ENCODE measurements around the gene TMOD1.

DNA sequence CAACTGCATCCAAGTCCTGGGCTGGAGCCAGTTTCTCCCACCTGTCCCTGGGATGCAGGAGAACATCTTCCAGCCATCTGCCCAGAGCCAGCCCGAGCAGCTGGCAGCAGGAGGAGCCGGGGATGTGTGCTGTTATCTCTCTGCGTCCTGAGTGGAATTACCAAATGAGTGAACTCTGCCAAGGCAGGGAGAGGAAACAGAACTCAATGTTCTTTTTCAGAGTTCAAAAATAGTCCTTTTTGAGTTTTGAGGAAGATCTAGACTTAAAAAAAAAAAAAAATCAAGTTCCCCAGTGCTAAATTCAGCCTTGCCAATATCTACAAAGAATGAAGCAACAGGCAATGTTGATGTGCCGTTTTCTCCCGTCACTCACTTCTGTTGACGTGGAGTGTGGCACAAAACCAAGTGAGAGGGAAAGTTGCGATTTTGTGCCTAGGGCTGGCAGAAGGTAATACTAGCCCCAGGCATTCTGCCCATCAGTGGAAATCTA is 56.2 kb downstream of the TMOD1 start:
- no peak for TF ChIP-seq POLR2A (IDR thresholded peaks at IDR 0.05)
- TF ChIP-seq, protein P1, sequence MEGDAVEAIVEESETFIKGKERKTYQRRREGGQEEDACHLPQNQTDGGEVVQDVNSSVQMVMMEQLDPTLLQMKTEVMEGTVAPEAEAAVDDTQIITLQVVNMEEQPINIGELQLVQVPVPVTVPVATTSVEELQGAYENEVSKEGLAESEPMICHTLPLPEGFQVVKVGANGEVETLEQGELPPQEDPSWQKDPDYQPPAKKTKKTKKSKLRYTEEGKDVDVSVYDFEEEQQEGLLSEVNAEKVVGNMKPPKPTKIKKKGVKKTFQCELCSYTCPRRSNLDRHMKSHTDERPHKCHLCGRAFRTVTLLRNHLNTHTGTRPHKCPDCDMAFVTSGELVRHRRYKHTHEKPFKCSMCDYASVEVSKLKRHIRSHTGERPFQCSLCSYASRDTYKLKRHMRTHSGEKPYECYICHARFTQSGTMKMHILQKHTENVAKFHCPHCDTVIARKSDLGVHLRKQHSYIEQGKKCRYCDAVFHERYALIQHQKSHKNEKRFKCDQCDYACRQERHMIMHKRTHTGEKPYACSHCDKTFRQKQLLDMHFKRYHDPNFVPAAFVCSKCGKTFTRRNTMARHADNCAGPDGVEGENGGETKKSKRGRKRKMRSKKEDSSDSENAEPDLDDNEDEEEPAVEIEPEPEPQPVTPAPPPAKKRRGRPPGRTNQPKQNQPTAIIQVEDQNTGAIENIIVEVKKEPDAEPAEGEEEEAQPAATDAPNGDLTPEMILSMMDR (IDR thresholded peaks at IDR 0.05), result no peak

All from vagina (tissue), 2 donors.